Lower lobe of right lung (tissue), 2 donors: Measurements from ENCODE around the gene OLFM1. TPM values are rescaled to one million over a fixed set of nuclear protein-coding genes. Genes with fewer than 3 reads are reported as not detected.

ENCODE experiments used
- ATAC-seq, 2 donors: fragments of 200-7000 bp; cut with Tn5 transposase; one replicate each; pipeline ENCODE4 v1.9.1; 2020 to 2022; ENCODE audit warnings: mild to moderate bottlenecking in 2 of 2, moderate library complexity in 2 of 2
- DNase-seq: peaks from one replicate; pipeline ENCODE4 v3.0.0-alpha.2; 2020
- H3K27ac ChIP-seq: fragments of 200-600 bp; one replicate; pipeline ENCODE4 v1.8.0; 2022
- H3K27me3 ChIP-seq: fragments of 200-600 bp; one replicate; pipeline ENCODE4 v1.8.0; 2022; ENCODE audit warnings: low read depth
- H3K36me3 ChIP-seq: fragments of 200-600 bp; one replicate; pipeline ENCODE4 v1.8.0; 2022; ENCODE audit warnings: mild to moderate bottlenecking
- H3K4me1 ChIP-seq: fragments of 200-600 bp; one replicate; pipeline ENCODE4 v1.8.0; 2022
- H3K4me3 ChIP-seq: fragments of 200-600 bp; one replicate; pipeline ENCODE4 v1.8.0; 2022; ENCODE audit warnings: mild to moderate bottlenecking
- H3K9me3 ChIP-seq: fragments of 200-600 bp; one replicate; pipeline ENCODE4 v1.8.0; 2022
- CTCF ChIP-seq: fragments of 200-600 bp; IDR thresholded peaks from one replicate; pipeline ENCODE4 v1.8.0; 2022; ENCODE audit warnings: antibody characterized with exemption, mild to moderate bottlenecking
- intact Hi-C: fragments of 100-400 bp; cut with DNase I; formaldehyde crosslinking; loops from one replicate; pipeline ENCODE4 v1.11.0; 2022
- total RNA-seq: library from RNA; stranded (reverse); fragmentation: NEBNext Ultra II Directional; extraction: Animal tissue kit (Norgen Biotek cat#: 25700); gene quantifications from one replicate; pipeline ENCODE4 v1.2.1, GENCODE V29; 2021
- donor health status: DM: no; HTN: yes; CAD: no; lungs with severe emphysema.

The OLFM1 gene
- total RNA-seq, 1 donor from 2014 or later, result 24.1 TPM

- no peak overlapping the region for H3K27ac ChIP-seq
- H3K36me3 ChIP-seq, result no peaks in the 10 kb centered on the region
- H3K27me3 ChIP-seq, result peaks cover 20% of the 10 kb centered on the region
- H3K4me1 ChIP-seq, result peaks cover 6% of the 10 kb centered on the region
- DNase-seq (no peak), ATAC-seq (no peak)
- no peak overlapping the region for H3K4me3 ChIP-seq
- no peak for TF ChIP-seq CTCF
- H3K9me3 ChIP-seq, result no peaks in the 10 kb centered on the region
- intact Hi-C loops, result no loop called here
Observed at GRCh38 chr9:135079676-135080075, 7.8 kb upstream of the OLFM1 start.

GRCh38 chr9:135080286-135081263 is 6.9 kb upstream of the OLFM1 start:
- peaks cover 25% of the 10 kb centered on the region for H3K27me3 ChIP-seq
- TF ChIP-seq CTCF, result no peak
- peaks cover 10% of the 10 kb centered on the region for H3K4me1 ChIP-seq
- DNase-seq, result peak; percentile 25
- H3K27ac ChIP-seq, result no peak overlapping the region
- ATAC-seq, result no peak
- intact Hi-C loops, result no loop called here
- no peaks in the 10 kb centered on the region for H3K9me3 ChIP-seq
- no peaks in the 10 kb centered on the region for H3K36me3 ChIP-seq
- no peak overlapping the region for H3K4me3 ChIP-seq

- Histone ChIP-seq H3K27me3 (peaks cover 19% of the 10 kb centered on the region), H3K9me3 (no peaks in the 10 kb centered on the region), H3K36me3 (no peaks in the 10 kb centered on the region), H3K4me3 (no peak overlapping the region), H3K4me1 (peaks cover 12% of the 10 kb centered on the region), H3K27ac (no peak overlapping the region)
- ATAC-seq (no peak), DNase-seq (peak; percentile 31)
- no peak for TF ChIP-seq CTCF
- intact Hi-C loops, result no loop called here
Observed at GRCh38 chr9:135081264-135081660, 6.2 kb upstream of the OLFM1 start.

GRCh38 chr9:135081731-135082130 is 5.7 kb upstream of the OLFM1 start:
- H3K4me3 ChIP-seq, result no peak overlapping the region
- no peak overlapping the region for H3K27ac ChIP-seq
- ATAC-seq, result no peak
- no peak for TF ChIP-seq CTCF
- no peaks in the 10 kb centered on the region for H3K36me3 ChIP-seq
- H3K9me3 ChIP-seq, result no peaks in the 10 kb centered on the region
- peaks cover 21% of the 10 kb centered on the region for H3K27me3 ChIP-seq
- DNase-seq, result peak; percentile 42
- H3K4me1 ChIP-seq, result peaks cover 16% of the 10 kb centered on the region
- intact Hi-C loops, result no loop called here

GRCh38 chr9:135082536-135082935 is 4.9 kb upstream of the OLFM1 start:
- H3K9me3 ChIP-seq, result no peaks in the 10 kb centered on the region
- intact Hi-C loops, result no loop called here
- ATAC-seq (no peak), DNase-seq (peak; percentile 9)
- TF ChIP-seq CTCF, result no peak
- H3K27ac ChIP-seq, result no peak overlapping the region
- peaks cover 21% of the 10 kb centered on the region for H3K27me3 ChIP-seq
- H3K4me3 ChIP-seq, result no peak overlapping the region
- H3K36me3 ChIP-seq, result no peaks in the 10 kb centered on the region
- peaks cover 23% of the 10 kb centered on the region for H3K4me1 ChIP-seq
